Ovary (tissue), 3 donors: ENCODE data around the gene ADGRF5.

Source experiments
- POLR2A ChIP-seq: fragments of 450-650 bp; IDR thresholded peaks from one replicate; pipeline ENCODE4 v1.6.1; 2017; ENCODE audit warnings: antibody characterized with exemption, mild to moderate bottlenecking, moderate library complexity
- TF ChIP-seq, protein P1 (sequence below), 3 donors: fragments of 450-650 bp in 2 of 3; fragments of 200-600 bp in 1 of 3; IDR thresholded peaks; one replicate each; pipeline versions ENCODE4 v1.5.1 to v1.8.0; 2016 to 2022; ENCODE audit warnings: antibody characterized with exemption in 3 of 3, mild to moderate bottlenecking in 1 of 3
- donor health status: DM: no; HTN: no; CAD: no.

DNA sequence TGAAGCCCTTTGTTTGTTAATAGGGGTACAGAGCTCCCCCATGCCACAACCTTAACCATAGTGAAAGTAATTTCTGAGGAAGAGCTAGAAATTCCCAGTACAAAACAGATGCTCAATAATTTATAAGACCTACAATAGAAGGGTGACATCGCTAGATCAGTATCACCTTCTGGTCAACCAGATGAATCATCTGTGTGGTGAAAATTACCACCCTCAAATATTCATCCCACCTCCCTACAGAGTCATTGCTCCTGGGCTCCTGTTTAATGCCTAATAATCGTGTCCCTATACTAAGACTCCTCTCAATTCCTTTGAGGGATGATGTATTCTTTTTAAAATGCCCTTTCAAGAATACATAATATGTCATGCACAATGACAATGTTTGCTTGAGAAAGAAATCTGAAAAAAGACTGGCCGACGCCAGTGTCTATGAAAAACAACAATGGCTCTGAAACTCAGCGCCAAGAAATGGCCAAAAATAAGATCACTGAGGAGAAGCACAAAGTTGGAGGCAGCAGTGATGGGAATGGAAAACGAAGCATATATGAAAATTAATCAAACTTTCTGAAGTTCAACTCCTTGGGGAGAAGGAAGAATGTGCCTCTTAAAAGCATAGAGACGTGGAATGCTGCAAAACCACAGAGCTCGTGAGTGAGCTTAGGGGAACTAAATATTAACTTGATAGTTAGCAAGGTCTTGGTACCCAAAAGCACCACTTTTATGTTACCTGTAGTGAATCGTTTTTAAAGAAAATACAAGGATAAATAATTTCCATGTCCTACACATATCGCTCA lies 11.0 kb upstream of the ADGRF5 start:
- TF ChIP-seq, protein P1, sequence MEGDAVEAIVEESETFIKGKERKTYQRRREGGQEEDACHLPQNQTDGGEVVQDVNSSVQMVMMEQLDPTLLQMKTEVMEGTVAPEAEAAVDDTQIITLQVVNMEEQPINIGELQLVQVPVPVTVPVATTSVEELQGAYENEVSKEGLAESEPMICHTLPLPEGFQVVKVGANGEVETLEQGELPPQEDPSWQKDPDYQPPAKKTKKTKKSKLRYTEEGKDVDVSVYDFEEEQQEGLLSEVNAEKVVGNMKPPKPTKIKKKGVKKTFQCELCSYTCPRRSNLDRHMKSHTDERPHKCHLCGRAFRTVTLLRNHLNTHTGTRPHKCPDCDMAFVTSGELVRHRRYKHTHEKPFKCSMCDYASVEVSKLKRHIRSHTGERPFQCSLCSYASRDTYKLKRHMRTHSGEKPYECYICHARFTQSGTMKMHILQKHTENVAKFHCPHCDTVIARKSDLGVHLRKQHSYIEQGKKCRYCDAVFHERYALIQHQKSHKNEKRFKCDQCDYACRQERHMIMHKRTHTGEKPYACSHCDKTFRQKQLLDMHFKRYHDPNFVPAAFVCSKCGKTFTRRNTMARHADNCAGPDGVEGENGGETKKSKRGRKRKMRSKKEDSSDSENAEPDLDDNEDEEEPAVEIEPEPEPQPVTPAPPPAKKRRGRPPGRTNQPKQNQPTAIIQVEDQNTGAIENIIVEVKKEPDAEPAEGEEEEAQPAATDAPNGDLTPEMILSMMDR (IDR thresholded peaks at IDR 0.05), result no peak
- no peak for TF ChIP-seq POLR2A
